Prostate gland (tissue), 2 donors: ENCODE data around the gene SLC5A8. TPM values are rescaled to one million over a fixed set of nuclear protein-coding genes. Genes with fewer than 3 reads are reported as not detected.

Source experiments
- DNase-seq: peaks from one replicate; pipeline ENCODE4 v3.0.0-alpha.2; 2019; ENCODE audit warnings: low spot score
- H3K27ac ChIP-seq, 2 donors: fragments of 200-600 bp; sonication (generic); 2 replicates each; pipeline ENCODE4 v1.5.1; 2017 to 2019
- H3K27me3 ChIP-seq: fragments of 200-600 bp; sonication (generic); replicated peaks from 2 replicates; pipeline ENCODE4 v1.5.1; 2019; ENCODE audit not compliant: insufficient read depth
- H3K36me3 ChIP-seq, 2 donors: fragments of 200-600 bp; sonication (generic); 1 replicate in 1 of 2; 2 replicates in 1 of 2; pipeline versions ENCODE4 v1.5.1 to v1.8.1; 2017 to 2019
- H3K4me1 ChIP-seq: fragments of 200-600 bp; sonication (generic); replicated peaks from 2 replicates; pipeline ENCODE4 v1.5.1; 2019
- H3K4me3 ChIP-seq, 2 donors: fragments of 200-600 bp; sonication (generic); 2 replicates each; pipeline ENCODE4 v1.5.1; 2017 to 2019
- H3K9me3 ChIP-seq: fragments of 200-600 bp; sonication (generic); 2 replicates; pipeline ENCODE4 v1.5.1; 2017
- POLR2A ChIP-seq: fragments of 450-650 bp; IDR thresholded peaks from one replicate; pipeline ENCODE4 v1.6.1; 2016; ENCODE audit warnings: antibody characterized with exemption, mild to moderate bottlenecking
- POLR2AphosphoS5 ChIP-seq: sonication (generic); formaldehyde crosslinking; IDR thresholded peaks from one replicate; pipeline ENCODE4 v1.6.1; 2017; ENCODE audit warnings: antibody characterized with exemption
- WGBS: methylation state at CpG from one replicate; pipeline ENCODE4 v1.1.5; 2018; 5-methylcytosine and 5-hydroxymethylcytosine counted together
- intact Hi-C: fragments of 100-400 bp; cut with DNase I; formaldehyde crosslinking; loops from one replicate; pipeline ENCODE4 v1.14.2; 2022
- total RNA-seq, 2 donors: library from RNA; depleted of rRNA; stranded (reverse); fragments of >200 nt; gene quantifications; one replicate each; pipeline ENCODE4 v1.1.0, GENCODE V29; 2016
- TF ChIP-seq, protein P1 (sequence below), 4 experiments: fragments of 200-600 bp in 2 of 4; fragments of 450-650 bp in 2 of 4; sonication (generic) in 2 of 4; IDR thresholded peaks; 1 replicate in 3 of 4; 2 replicates in 1 of 4; pipeline ENCODE4 v1.5.1; 2016 to 2019; ENCODE audit warnings: antibody characterized with exemption in 4 of 4, mild to moderate bottlenecking in 2 of 4, moderate library complexity in 2 of 4

The SLC5A8 gene
- total RNA-seq, 2 donors from 2014 or later: 0.51 to 5.6 TPM

DNA sequence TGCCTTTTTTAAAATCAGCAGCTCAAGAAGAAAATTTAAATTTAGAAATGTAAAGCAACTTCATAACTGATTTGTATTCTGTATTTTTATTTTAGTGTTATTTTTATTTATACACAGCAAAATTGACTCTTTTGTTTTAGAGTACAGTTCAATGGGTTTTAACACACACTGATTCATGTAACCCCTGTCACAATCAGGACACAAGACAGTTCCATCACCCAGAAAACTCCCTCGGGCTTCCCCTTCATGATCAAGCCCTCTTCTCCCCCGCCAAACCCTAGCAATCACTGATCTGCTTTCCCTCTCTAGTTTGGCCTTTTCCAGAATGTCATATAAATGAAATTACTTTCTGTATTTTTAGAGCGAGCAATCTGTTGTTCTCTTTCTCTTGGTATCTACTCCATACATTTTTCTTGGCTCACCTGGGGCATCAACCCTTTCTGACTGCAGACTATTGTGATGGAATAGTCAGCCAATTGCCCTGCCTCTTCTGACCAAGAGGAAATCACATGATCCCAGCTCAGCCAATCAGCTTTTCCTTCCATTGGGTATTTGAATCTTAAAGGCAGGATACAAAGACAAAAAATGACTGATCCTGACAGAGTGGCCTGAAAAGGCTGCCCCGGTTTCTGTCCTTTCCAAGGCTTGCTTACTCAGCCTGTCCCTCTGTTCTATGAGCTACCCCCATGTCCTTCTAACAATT is 5.3 kb downstream of the SLC5A8 start:
- H3K4me1 ChIP-seq: no peaks in the 10 kb centered on the region
- TF ChIP-seq, protein P1, sequence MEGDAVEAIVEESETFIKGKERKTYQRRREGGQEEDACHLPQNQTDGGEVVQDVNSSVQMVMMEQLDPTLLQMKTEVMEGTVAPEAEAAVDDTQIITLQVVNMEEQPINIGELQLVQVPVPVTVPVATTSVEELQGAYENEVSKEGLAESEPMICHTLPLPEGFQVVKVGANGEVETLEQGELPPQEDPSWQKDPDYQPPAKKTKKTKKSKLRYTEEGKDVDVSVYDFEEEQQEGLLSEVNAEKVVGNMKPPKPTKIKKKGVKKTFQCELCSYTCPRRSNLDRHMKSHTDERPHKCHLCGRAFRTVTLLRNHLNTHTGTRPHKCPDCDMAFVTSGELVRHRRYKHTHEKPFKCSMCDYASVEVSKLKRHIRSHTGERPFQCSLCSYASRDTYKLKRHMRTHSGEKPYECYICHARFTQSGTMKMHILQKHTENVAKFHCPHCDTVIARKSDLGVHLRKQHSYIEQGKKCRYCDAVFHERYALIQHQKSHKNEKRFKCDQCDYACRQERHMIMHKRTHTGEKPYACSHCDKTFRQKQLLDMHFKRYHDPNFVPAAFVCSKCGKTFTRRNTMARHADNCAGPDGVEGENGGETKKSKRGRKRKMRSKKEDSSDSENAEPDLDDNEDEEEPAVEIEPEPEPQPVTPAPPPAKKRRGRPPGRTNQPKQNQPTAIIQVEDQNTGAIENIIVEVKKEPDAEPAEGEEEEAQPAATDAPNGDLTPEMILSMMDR (IDR thresholded peaks at IDR 0.05): no peak
- TF ChIP-seq POLR2AphosphoS5 (no peak), POLR2A (no peak)
- no peaks in the 10 kb centered on the region for H3K9me3 ChIP-seq
- no peak overlapping the region for H3K27ac ChIP-seq
- no peaks in the 10 kb centered on the region for H3K36me3 ChIP-seq
- no peak overlapping the region for H3K4me3 ChIP-seq
- 84% methylated on average over 4 of the region's 4 CpGs for WGBS
- H3K27me3 ChIP-seq: no peaks in the 10 kb centered on the region
- intact Hi-C loops: no loop called here
- no peak for DNase-seq

DNA sequence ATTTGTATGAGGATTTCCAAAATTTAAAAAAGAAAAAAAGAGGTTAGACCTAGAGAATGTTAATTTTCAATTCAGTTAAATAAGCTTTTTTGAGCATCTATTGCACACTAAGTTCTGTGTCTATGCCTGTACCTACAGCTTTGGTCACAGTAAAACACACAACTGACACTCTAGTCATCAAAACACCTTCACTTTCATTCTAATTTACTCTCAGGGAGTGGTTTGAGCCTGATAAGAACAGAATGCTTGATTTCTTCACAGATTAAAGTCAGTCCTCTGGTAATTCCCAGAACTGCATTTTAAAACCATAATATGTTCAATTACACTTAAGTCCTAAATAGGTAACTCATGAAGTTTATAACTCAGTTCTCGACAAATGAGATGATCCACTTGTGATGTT is 9.2 kb downstream of the SLC5A8 start:
- no peak for TF ChIP-seq POLR2AphosphoS5
- TF ChIP-seq, protein P1 (IDR thresholded peaks at IDR 0.05): no peak
- no peak for TF ChIP-seq POLR2A
- intact Hi-C loops: no loop called here
- H3K4me1 ChIP-seq: no peaks in the 10 kb centered on the region
- H3K4me3 ChIP-seq: no peak overlapping the region
- no peaks in the 10 kb centered on the region for H3K36me3 ChIP-seq
- H3K27me3 ChIP-seq: no peaks in the 10 kb centered on the region
- H3K27ac ChIP-seq: no peak overlapping the region
- DNase-seq: no peak
- 86% methylated on average over 1 of the region's 1 CpG for WGBS
- H3K9me3 ChIP-seq: no peaks in the 10 kb centered on the region

DNA sequence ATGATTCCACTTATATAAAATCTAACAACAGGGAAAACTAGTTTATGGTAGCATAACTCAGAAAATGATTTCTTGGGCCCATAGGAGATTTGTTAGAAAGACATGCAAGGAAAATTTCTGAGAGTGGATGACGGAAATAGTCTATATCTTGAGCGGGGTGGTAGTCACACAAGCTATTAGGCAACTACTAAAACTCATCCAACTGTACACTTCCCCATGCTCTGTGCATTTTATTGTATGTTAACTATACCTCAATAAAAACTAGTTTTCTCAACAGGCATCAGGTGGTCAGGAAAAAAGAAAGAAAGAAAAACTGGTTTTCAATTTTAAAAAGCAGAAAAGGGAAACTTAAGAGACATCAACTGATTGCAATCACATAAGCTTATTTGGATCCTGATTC is 9.9 kb downstream of the SLC5A8 start:
- WGBS: 71% methylated on average over 2 of the region's 2 CpGs
- H3K9me3 ChIP-seq: no peaks in the 10 kb centered on the region
- no peaks in the 10 kb centered on the region for H3K36me3 ChIP-seq
- H3K4me1 ChIP-seq: no peaks in the 10 kb centered on the region
- H3K27me3 ChIP-seq: no peaks in the 10 kb centered on the region
- no peak for TF ChIP-seq POLR2A
- TF ChIP-seq POLR2AphosphoS5: no peak
- TF ChIP-seq, protein P1 (IDR thresholded peaks at IDR 0.05): no peak
- H3K27ac ChIP-seq: no peak overlapping the region
- H3K4me3 ChIP-seq: no peak overlapping the region
- no peak for DNase-seq
- intact Hi-C loops: no loop called here

DNA sequence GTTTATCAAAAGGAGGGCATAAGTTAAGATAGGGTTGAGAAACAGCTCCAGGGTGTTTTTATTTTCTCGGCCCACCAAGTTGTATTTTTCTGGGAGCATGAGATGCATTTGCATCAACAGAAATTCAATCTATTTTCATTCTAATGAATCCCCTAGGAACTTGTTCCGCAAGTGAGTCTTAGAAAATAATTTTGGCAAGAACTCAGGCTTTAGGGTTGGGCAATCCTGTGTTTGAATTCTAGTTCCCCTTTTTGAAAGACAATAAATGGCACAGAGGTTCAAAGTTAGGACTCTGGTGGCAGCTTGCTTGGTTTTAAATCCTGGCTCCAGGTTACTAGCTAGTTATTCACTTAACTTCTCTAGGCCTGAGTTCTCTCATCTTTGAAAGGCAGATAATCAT is 23.7 kb downstream of the SLC5A8 start:
- H3K36me3 ChIP-seq: no peaks in the 10 kb centered on the region
- H3K27me3 ChIP-seq: no peaks in the 10 kb centered on the region
- TF ChIP-seq POLR2AphosphoS5 (no peak), POLR2A (no peak)
- TF ChIP-seq, protein P1 (IDR thresholded peaks at IDR 0.05): no peak
- no peak overlapping the region for H3K27ac ChIP-seq
- intact Hi-C loops: no loop called here
- H3K4me1 ChIP-seq: no peaks in the 10 kb centered on the region
- no peak for DNase-seq
- no peaks in the 10 kb centered on the region for H3K9me3 ChIP-seq
- 74% methylated on average over 2 of the region's 2 CpGs for WGBS
- no peak overlapping the region for H3K4me3 ChIP-seq

DNA sequence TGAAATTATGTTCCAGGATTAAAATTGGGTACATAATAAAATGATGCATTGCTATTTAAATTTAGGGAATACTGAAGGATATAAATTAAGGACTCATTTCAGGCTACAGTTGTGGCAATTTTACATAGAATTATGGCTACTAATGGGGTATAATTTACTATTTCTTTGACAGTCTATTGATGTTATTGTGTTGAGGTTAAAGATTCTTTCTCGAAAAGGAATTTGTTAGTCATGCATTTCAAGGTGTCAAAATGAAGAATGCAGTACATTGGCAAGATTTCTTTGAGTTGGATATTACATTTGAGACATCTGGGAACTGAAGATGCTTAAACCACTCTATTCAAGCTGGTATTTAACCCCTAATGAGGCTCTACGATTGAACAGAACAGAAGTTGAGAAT is 28.3 kb downstream of the SLC5A8 start:
- Histone ChIP-seq H3K36me3 (no peaks in the 10 kb centered on the region), H3K4me3 (no peak overlapping the region), H3K9me3 (no peaks in the 10 kb centered on the region), H3K4me1 (no peaks in the 10 kb centered on the region), H3K27me3 (no peaks in the 10 kb centered on the region), H3K27ac (no peak overlapping the region)
- intact Hi-C loops: no loop called here
- WGBS: 54% methylated on average over 2 of the region's 2 CpGs
- TF ChIP-seq POLR2AphosphoS5: no peak
- TF ChIP-seq, protein P1 (IDR thresholded peaks at IDR 0.05): no peak
- no peak for TF ChIP-seq POLR2A
- no peak for DNase-seq
